Immature natural killer cell (primary cell): ENCODE data around the gene MGST2. TPM values are rescaled to one million over a fixed set of nuclear protein-coding genes. Genes with fewer than 3 reads are reported as not detected.

Experiments
- DNase-seq, 3 donors: peaks; one replicate each; pipeline ENCODE4 v3.0.0; 2022; ENCODE audit warnings: mixed read lengths in 1 of 3
- H3K27ac Mint-ChIP-seq, 6 donors: one replicate each; pipeline ENCODE4 v1.8.0; 2020; ENCODE audit warnings: mixed read lengths in 6 of 6, mild to moderate bottlenecking in 5 of 6, inconsistent platforms in 4 of 6, moderate library complexity in 3 of 6
- H3K27me3 Mint-ChIP-seq, 3 donors: one replicate each; pipeline ENCODE4 v1.8.0; 2020 to 2021; ENCODE audit warnings: low read depth in 3 of 3, mild to moderate bottlenecking in 3 of 3, mixed read lengths in 3 of 3, moderate library complexity in 3 of 3, inconsistent platforms in 1 of 3
- H3K36me3 Mint-ChIP-seq, 3 donors: one replicate each; pipeline ENCODE4 v1.8.0; 2020; ENCODE audit warnings: mixed read lengths in 3 of 3, inconsistent platforms in 2 of 3, mild to moderate bottlenecking in 2 of 3
- H3K4me1 Mint-ChIP-seq, 2 donors: one replicate each; pipeline ENCODE4 v1.8.0; 2020; ENCODE audit warnings: inconsistent platforms in 2 of 2, mild to moderate bottlenecking in 2 of 2, mixed read lengths in 2 of 2, moderate library complexity in 1 of 2
- H3K4me3 Mint-ChIP-seq, 5 donors: one replicate each; pipeline ENCODE4 v1.8.0; 2020; ENCODE audit warnings: mild to moderate bottlenecking in 5 of 5, mixed read lengths in 5 of 5, inconsistent platforms in 3 of 5, moderate library complexity in 3 of 5
- H3K9me3 Mint-ChIP-seq, 6 donors: one replicate each; pipeline ENCODE4 v1.8.0; 2020; ENCODE audit warnings: mild to moderate bottlenecking in 6 of 6, mixed read lengths in 6 of 6, inconsistent platforms in 4 of 6, moderate library complexity in 3 of 6
- polyA plus RNA-seq, 3 donors: library from polyadenylated mRNA; unstranded; fragments of 300-500 nt; fragmentation: Illumina TruSeq; gene quantifications; one replicate each; pipeline ENCODE4 v1.2.3, GENCODE V29; 2021

The MGST2 gene
- 10 to 100 TPM; 53.9 to 70.1 (median 56.7) TPM for polyA plus RNA-seq

DNA sequence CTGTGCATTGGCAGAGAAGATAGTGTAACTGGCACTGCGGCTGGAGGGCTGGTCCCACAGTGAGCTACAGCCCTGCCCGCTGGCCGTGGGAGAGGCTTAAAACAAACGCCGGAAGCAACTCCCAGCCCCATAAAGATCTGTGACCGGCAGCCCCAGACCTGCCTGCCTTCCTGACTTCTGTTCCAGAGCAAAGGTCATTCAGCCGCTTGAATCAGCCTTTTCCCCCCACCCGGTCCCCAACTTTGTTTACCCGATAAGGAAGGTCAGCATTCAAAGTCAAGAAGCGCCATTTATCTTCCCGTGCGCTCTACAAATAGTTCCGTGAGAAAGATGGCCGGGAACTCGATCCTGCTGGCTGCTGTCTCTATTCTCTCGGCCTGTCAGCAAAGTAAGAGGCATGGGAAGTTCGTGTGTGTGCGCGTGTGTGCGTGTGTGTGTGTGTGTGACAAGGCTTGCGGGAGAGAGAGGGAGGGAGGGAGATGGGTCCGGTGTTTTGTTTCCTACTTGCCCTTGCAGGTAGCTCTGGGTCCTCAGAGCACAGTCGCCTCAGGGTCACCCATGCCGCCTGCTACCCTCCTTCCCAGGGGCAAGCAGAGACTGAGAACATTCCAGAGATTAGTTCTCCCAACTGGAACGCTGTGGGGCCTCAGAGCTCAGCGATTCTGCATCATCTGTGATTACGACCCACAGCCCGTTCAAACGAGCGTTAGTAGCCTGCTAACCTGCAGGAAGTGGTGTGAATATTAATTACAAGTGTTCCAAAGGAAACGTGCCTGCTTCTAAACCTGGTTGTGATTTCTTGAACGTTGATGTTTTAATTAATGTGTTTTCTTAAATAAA lies at the start of gene MGST2:
MGST2 (plus strand) TSS at position 130 of the 840 bp plus-strand sequence; CDS start at position 331, 201 bp downstream.
- Mint-ChIP-seq H3K36me3 (peaks cover 0 to 3% (median 0%) of the 10 kb centered on the region in 3 donors), H3K9me3 (no peaks in the 10 kb centered on the region), H3K4me1 (peaks cover 34 to 47% of the 10 kb centered on the region in 2 donors), H3K27ac (peak within 1 kb of the TSS; percentile 85 to 97 (median 89)), H3K4me3 (peak within 1 kb of the TSS; percentile 97 to 100 (median 98)), H3K27me3 (peaks cover 0 to 4% (median 0%) of the 10 kb centered on the region in 3 donors)
- peak; percentile 29 to 36 (median 35) for DNase-seq

GRCh38 chr4:139617702-139618490 lies 47.7 kb upstream of the MGST2 start:
- no peak for DNase-seq
- Mint-ChIP-seq H3K4me1 (no peaks in the 10 kb centered on the region), H3K36me3 (no peaks in the 10 kb centered on the region), H3K4me3 (no peak overlapping the region), H3K27me3 (peaks cover 0 to 9% (median 2%) of the 10 kb centered on the region in 3 donors), H3K27ac (no peak overlapping the region), H3K9me3 (no peaks in the 10 kb centered on the region)

DNA sequence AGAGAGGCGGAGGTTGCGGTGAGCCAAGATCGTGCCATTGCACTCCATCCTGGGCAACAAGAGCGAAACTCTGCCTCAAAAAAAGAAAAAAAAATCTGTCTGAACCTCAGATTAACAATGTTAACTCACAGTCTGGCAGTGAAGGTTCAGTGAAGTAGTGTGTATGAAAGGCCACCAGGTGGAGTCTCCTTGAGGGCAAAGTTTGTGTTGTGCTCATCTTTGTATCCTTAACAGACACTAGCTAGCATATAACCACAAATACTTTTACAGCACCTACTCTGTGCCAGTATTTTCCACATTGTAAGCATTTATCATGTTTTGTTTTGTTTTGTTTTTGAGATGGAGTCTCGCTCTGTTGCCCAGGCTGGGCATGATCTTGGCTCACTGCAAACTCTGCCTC lies 46.0 kb upstream of the MGST2 start:
- Mint-ChIP-seq H3K4me1 (no peaks in the 10 kb centered on the region), H3K27me3 (peaks cover 1 to 6% (median 1%) of the 10 kb centered on the region in 3 donors), H3K4me3 (no peak overlapping the region), H3K36me3 (no peaks in the 10 kb centered on the region), H3K27ac (no peak overlapping the region), H3K9me3 (no peaks in the 10 kb centered on the region)
- DNase-seq = no peak

DNA sequence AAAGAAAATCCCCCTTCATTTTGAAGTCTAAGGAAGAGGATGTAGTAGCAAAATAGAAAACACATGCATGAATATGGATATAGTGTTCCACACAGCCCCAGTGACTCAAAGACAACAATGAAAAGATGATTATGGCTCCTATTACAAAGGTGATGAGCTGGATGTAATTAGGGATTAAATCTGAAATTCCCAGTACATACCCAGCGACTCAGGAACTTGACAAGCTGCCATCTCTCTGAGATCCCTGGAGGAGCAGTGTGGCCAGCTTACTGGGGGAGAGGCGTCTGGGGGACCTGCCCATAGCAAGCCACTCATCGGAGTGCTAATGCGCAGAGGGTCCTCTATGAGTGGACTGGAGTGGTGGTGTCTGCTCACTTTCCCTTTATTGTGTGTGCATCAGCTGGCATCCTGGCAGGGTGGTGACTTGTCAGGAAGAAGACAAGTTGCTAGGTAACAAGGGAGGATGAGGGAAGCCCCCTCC lies 42.7 kb upstream of the MGST2 start:
- H3K4me3 Mint-ChIP-seq = no peak overlapping the region
- peaks cover 1 to 11% (median 3%) of the 10 kb centered on the region in 3 donors for H3K27me3 Mint-ChIP-seq
- H3K4me1 Mint-ChIP-seq = no peaks in the 10 kb centered on the region
- no peaks in the 10 kb centered on the region for H3K9me3 Mint-ChIP-seq
- no peaks in the 10 kb centered on the region for H3K36me3 Mint-ChIP-seq
- no peak for DNase-seq
- no peak overlapping the region for H3K27ac Mint-ChIP-seq

GRCh38 chr4:139624441-139625092 lies 41.1 kb upstream of the MGST2 start:
- Mint-ChIP-seq H3K36me3 (no peaks in the 10 kb centered on the region), H3K27ac (no peak overlapping the region), H3K4me3 (no peak overlapping the region), H3K4me1 (no peaks in the 10 kb centered on the region), H3K9me3 (no peaks in the 10 kb centered on the region), H3K27me3 (peaks cover 1 to 5% (median 3%) of the 10 kb centered on the region in 3 donors)
- no peak for DNase-seq

DNA sequence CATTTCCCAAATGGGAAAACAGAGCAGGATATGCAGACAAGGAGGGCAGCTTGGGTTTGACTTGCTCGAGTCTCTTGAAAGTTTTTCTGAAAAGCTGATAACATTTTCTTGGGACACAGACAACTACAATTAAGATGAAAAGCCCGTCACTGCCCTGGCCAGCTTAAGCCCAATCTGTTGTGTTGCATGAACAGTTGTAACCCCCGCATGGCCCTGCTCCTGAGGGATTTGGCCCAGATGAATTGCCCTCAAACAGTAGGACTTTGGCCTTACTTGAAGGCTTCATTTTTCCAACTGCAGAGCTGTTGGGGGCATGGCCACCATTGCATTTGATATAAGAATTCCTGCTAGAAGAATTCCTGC lies 40.5 kb upstream of the MGST2 start:
- peaks cover 1 to 5% (median 5%) of the 10 kb centered on the region in 3 donors for H3K27me3 Mint-ChIP-seq
- no peak for DNase-seq
- no peak overlapping the region for H3K4me3 Mint-ChIP-seq
- H3K4me1 Mint-ChIP-seq = no peaks in the 10 kb centered on the region
- no peaks in the 10 kb centered on the region for H3K36me3 Mint-ChIP-seq
- no peaks in the 10 kb centered on the region for H3K9me3 Mint-ChIP-seq
- H3K27ac Mint-ChIP-seq = no peak overlapping the region

DNA sequence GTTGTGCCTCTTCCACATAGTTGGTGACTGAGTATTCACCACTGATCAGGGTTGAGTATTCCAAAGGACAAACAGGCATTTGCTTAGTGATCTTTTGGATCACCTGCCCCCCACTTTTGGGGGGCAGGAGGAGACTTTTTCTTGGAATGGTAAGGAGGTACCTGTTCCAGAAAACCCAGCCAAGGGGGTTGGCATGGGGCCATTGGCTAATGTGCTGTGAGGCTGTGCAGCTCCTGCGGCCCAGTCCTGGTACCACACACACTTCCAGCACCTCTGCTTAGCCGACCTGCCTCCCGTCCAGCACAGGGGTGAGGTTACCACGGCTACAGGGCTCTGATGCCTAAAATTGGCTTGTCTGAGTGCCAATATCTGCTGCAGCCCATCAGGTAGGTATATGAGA lies 40.1 kb upstream of the MGST2 start:
- no peak overlapping the region for H3K4me3 Mint-ChIP-seq
- H3K4me1 Mint-ChIP-seq = no peaks in the 10 kb centered on the region
- peaks cover 1 to 6% (median 5%) of the 10 kb centered on the region in 3 donors for H3K27me3 Mint-ChIP-seq
- no peak overlapping the region for H3K27ac Mint-ChIP-seq
- no peaks in the 10 kb centered on the region for H3K9me3 Mint-ChIP-seq
- no peak for DNase-seq
- H3K36me3 Mint-ChIP-seq = no peaks in the 10 kb centered on the region

DNA sequence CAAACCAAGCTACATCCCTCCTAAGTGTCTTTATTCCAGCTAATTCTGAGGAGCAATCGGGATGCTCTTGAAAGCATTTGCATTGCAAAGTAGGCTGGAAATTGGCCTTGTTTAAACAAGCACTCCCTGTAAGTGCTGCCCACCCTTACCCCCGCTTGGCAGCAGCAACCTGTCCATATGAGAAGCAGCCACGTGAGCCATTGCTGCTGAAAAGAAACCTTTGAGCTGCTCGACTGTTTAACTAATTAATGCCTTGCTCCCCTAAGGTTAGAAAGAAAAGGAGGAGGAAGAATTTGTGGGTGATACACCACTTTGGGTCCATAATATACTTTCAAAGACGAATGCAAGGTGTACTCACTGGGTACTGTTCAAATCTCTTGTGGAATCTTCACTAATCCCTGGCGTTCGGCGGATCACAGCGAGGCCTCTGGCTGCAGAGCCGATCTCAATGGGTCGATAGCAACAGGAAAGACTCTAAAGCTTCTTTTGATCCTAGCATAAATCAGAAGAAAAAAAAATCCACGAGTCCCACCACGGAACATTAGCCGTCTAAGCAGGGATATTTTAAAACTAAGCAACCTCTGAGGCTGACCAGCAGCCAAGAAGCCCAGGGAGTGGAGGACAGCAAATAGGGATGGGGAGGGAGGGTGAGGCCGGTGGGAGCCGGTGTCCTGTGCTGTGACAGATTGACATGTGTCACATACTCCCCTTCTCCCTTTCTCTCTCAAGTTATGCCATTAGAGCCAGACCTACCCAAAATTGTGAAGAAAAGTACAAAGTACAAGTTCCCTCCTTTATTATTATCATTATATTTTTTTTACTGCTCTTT lies 37.2 kb upstream of the MGST2 start:
- Mint-ChIP-seq H3K9me3 (no peaks in the 10 kb centered on the region), H3K4me1 (no peaks in the 10 kb centered on the region), H3K36me3 (no peaks in the 10 kb centered on the region), H3K4me3 (no peak overlapping the region), H3K27me3 (peaks cover 5 to 8% (median 8%) of the 10 kb centered on the region in 3 donors), H3K27ac (no peak overlapping the region)
- DNase-seq = no peak

- no peak overlapping the region for H3K4me3 Mint-ChIP-seq
- no peaks in the 10 kb centered on the region for H3K4me1 Mint-ChIP-seq
- no peak overlapping the region for H3K27ac Mint-ChIP-seq
Measured at GRCh38 chr4:139629436-139630125, 36.0 kb upstream of the MGST2 start.

DNA sequence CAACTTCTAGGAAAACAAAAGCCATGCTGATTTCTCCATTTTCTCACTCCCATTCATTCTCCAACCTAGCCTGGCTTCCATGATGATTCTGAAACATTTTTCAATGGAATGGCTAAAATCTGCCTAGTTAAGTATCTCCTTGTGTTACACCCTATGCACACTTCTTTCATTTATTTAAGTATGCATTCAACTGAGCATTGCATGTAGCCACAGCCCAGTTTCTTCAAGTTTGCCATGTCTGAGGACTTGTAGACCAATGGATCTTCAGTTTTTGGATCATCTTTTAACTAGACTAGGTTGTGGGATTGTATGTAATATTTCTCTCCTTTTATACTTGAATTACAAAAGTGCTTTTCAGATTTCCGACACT lies 35.5 kb upstream of the MGST2 start:
- Mint-ChIP-seq H3K36me3 (no peaks in the 10 kb centered on the region), H3K4me3 (no peak overlapping the region), H3K27ac (no peak overlapping the region), H3K4me1 (no peaks in the 10 kb centered on the region), H3K27me3 (peaks cover 5 to 11% (median 8%) of the 10 kb centered on the region in 3 donors), H3K9me3 (no peaks in the 10 kb centered on the region)
- DNase-seq = no peak

More at GRCh38 chr4:139629436-139630125, 36.0 kb upstream of the MGST2 start:
- Mint-ChIP-seq H3K9me3 (no peaks in the 10 kb centered on the region), H3K27me3 (peaks cover 5 to 11% (median 10%) of the 10 kb centered on the region in 3 donors), H3K36me3 (no peaks in the 10 kb centered on the region)
- DNase-seq = no peak

- H3K27me3 Mint-ChIP-seq = peaks cover 5 to 12% (median 8%) of the 10 kb centered on the region in 3 donors
- H3K9me3 Mint-ChIP-seq = no peaks in the 10 kb centered on the region
- no peaks in the 10 kb centered on the region for H3K36me3 Mint-ChIP-seq
- no peak overlapping the region for H3K27ac Mint-ChIP-seq
- no peak for DNase-seq
- no peaks in the 10 kb centered on the region for H3K4me1 Mint-ChIP-seq
- H3K4me3 Mint-ChIP-seq = no peak overlapping the region
Measured at GRCh38 chr4:139630991-139631390, 34.6 kb upstream of the MGST2 start.

GRCh38 chr4:139631791-139632190 lies 33.8 kb upstream of the MGST2 start:
- H3K4me3 Mint-ChIP-seq = no peak overlapping the region
- no peaks in the 10 kb centered on the region for H3K9me3 Mint-ChIP-seq

More at GRCh38 chr4:139631791-139632190, 33.8 kb upstream of the MGST2 start:
- Mint-ChIP-seq H3K27ac (no peak overlapping the region), H3K27me3 (peaks cover 9 to 14% (median 10%) of the 10 kb centered on the region in 3 donors), H3K36me3 (no peaks in the 10 kb centered on the region), H3K4me1 (no peaks in the 10 kb centered on the region)
- no peak for DNase-seq
